ENCODE results near the gene HEATR5A.

Gene HEATR5A

GRCh38 chr14:31323419-31323818 is 96.9 kb downstream of the HEATR5A start:
- Histone ChIP-seq H3K27me3 (ENCODE audit: insufficient read depth, poor library complexity, severe bottlenecking) (no peaks in the 10 kb centered on the region), H3K4me3 (replicated peaks; ENCODE audit: insufficient read depth, low read length) (no peak overlapping the region), H3K27ac (replicated peaks) (no peak overlapping the region)
- no peak for DNase-seq (ENCODE audit: low read depth in 1 of 2, low spot score in 1 of 2)
- TF ChIP-seq GABPA (IDR thresholded peaks at IDR 0.05; ENCODE audit: low read depth) (no peak), REST (IDR thresholded peaks at IDR 0.05; ENCODE audit: insufficient replicate concordance, low read depth) (no peak), POLR2AphosphoS5 (IDR thresholded peaks at IDR 0.05; ENCODE audit: low read depth) (no peak), CTCF (IDR thresholded peaks at IDR 0.05; ENCODE audit: insufficient read depth, low read length) (no peak), SPI1 (IDR thresholded peaks at IDR 0.05; ENCODE audit: borderline replicate concordance, low read depth) (no peak)

GRCh38 chr14:31320922-31321766 is 99.2 kb downstream of the HEATR5A start:
- Histone ChIP-seq H3K27me3 (ENCODE audit: insufficient read depth, poor library complexity, severe bottlenecking) (no peaks in the 10 kb centered on the region), H3K27ac (replicated peaks) (no peak overlapping the region), H3K4me3 (replicated peaks; ENCODE audit: insufficient read depth, low read length) (no peak overlapping the region)
- no peak for TF ChIP-seq GABPA (IDR thresholded peaks at IDR 0.05; ENCODE audit: low read depth)
- no peak for TF ChIP-seq REST (IDR thresholded peaks at IDR 0.05; ENCODE audit: insufficient replicate concordance, low read depth)
- TF ChIP-seq POLR2AphosphoS5 (IDR thresholded peaks at IDR 0.05; ENCODE audit: low read depth), result no peak
- TF ChIP-seq CTCF (IDR thresholded peaks at IDR 0.05; ENCODE audit: insufficient read depth, low read length), result no peak
- TF ChIP-seq SPI1 (IDR thresholded peaks at IDR 0.05; ENCODE audit: borderline replicate concordance, low read depth), result no peak
- no peak for DNase-seq (ENCODE audit: low read depth in 1 of 2, low spot score in 1 of 2)

- Histone ChIP-seq H3K27me3 (ENCODE audit: insufficient read depth, poor library complexity, severe bottlenecking) (no peaks in the 10 kb centered on the region), H3K27ac (replicated peaks) (no peak overlapping the region), H3K4me3 (replicated peaks; ENCODE audit: insufficient read depth, low read length) (no peak overlapping the region)
- TF ChIP-seq SPI1 (IDR thresholded peaks at IDR 0.05; ENCODE audit: borderline replicate concordance, low read depth) (no peak), REST (IDR thresholded peaks at IDR 0.05; ENCODE audit: insufficient replicate concordance, low read depth) (no peak), POLR2AphosphoS5 (IDR thresholded peaks at IDR 0.05; ENCODE audit: low read depth) (no peak), GABPA (IDR thresholded peaks at IDR 0.05; ENCODE audit: low read depth) (no peak), CTCF (IDR thresholded peaks at IDR 0.05; ENCODE audit: insufficient read depth, low read length) (no peak)
- DNase-seq (ENCODE audit: low read depth in 1 of 2, low spot score in 1 of 2), result no peak
Measured at GRCh38 chr14:31320216-31320615, 100.1 kb downstream of the HEATR5A start.
